ENCODE results near the gene GARIN3.

Gene GARIN3

DNA sequence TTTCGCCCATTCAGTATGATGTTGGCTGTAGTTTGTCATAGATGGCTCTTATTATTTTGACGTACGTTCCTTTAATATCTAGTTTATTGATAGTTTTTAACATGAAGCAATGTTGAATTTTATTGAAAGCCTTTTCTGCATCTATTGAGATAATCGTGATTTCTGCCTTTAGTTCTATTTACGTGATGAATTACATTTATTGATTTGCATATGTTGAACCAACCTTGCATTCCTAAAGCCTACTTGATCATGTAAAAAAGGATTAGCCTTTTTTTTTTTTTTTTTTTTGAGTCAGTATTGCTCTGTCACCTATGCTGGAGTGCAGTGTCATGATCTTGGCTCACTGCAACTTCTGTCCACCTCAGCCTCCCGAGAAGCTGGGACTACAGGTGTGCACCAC is 39.6 kb upstream of the GARIN3 start:
- no peak overlapping the region for H3K4me3 ChIP-seq (ENCODE audit: low read length)
- TF ChIP-seq, protein P1, sequence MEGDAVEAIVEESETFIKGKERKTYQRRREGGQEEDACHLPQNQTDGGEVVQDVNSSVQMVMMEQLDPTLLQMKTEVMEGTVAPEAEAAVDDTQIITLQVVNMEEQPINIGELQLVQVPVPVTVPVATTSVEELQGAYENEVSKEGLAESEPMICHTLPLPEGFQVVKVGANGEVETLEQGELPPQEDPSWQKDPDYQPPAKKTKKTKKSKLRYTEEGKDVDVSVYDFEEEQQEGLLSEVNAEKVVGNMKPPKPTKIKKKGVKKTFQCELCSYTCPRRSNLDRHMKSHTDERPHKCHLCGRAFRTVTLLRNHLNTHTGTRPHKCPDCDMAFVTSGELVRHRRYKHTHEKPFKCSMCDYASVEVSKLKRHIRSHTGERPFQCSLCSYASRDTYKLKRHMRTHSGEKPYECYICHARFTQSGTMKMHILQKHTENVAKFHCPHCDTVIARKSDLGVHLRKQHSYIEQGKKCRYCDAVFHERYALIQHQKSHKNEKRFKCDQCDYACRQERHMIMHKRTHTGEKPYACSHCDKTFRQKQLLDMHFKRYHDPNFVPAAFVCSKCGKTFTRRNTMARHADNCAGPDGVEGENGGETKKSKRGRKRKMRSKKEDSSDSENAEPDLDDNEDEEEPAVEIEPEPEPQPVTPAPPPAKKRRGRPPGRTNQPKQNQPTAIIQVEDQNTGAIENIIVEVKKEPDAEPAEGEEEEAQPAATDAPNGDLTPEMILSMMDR (IDR thresholded peaks at IDR 0.05; ENCODE audit: insufficient read depth, low read depth, low read length, missing control alignments), result no peak
- DNase-seq (ENCODE audit: low read depth), result no peak

DNA sequence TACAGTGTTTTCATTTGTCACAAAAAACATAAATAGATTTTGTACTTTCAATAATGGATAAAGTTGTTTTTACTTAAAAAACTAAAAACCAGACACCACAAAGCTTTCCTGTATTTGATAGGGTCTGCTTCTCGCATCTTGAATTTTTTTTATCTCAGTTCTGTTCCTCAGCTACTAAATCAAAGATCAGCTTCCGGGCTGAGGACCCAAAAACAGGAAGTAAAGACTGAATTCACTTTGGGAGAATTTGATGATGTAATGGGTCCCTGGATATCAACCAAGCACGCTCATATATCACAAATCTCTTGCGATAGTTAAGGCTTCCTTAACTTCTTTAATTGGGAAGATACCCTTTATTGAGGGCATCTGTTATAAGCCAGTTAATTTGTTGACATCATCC is 38.7 kb upstream of the GARIN3 start:
- TF ChIP-seq, protein P1 (IDR thresholded peaks at IDR 0.05; ENCODE audit: insufficient read depth, low read depth, low read length, missing control alignments), result no peak
- H3K4me3 ChIP-seq (ENCODE audit: low read length), result no peak overlapping the region
- no peak for DNase-seq (ENCODE audit: low read depth)

DNA sequence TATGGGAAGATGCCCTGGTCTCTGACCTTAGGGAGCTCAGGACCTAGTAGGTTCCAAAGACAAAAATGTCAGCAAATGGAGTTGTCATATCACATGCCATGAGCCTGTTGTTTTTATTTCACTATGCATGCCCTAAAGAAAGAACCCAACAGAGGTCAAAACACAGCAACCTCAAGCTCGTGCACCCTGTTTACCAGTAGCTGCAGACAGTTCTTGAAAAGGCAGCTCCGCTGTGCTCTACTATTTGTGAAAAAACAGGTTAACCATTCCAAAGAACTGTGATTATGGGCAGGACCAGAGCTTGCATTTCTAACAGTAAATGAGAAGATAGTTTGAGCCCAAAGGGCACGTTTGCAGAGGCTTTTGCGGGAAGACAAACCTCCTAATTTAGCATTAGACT is 37.4 kb upstream of the GARIN3 start:
- no peak for DNase-seq (ENCODE audit: low read depth)
- TF ChIP-seq, protein P1 (IDR thresholded peaks at IDR 0.05; ENCODE audit: insufficient read depth, low read depth, low read length, missing control alignments), result no peak
- no peak overlapping the region for H3K4me3 ChIP-seq (ENCODE audit: low read length)

DNA sequence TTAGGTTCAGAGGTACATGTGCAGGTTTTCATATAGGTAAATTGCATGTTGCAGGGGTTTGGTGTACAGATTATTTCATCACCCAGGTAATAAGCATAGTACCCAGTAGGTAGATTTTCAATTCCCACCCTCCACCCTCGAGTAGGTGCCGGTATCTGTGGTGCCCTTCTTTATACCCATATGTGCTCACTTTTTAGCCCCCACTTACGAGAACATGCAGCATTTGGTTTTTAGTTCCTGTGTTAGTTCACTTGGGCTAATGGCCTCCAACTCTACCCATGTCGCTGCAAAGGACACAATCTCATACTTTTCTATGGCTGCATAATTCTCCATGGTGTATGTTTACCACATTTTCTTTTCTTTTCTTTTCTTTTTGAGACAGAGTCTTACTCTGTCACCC is 35.8 kb upstream of the GARIN3 start:
- no peak overlapping the region for H3K4me3 ChIP-seq (ENCODE audit: low read length)
- TF ChIP-seq, protein P1 (IDR thresholded peaks at IDR 0.05; ENCODE audit: insufficient read depth, low read depth, low read length, missing control alignments), result no peak
- no peak for DNase-seq (ENCODE audit: low read depth)

DNA sequence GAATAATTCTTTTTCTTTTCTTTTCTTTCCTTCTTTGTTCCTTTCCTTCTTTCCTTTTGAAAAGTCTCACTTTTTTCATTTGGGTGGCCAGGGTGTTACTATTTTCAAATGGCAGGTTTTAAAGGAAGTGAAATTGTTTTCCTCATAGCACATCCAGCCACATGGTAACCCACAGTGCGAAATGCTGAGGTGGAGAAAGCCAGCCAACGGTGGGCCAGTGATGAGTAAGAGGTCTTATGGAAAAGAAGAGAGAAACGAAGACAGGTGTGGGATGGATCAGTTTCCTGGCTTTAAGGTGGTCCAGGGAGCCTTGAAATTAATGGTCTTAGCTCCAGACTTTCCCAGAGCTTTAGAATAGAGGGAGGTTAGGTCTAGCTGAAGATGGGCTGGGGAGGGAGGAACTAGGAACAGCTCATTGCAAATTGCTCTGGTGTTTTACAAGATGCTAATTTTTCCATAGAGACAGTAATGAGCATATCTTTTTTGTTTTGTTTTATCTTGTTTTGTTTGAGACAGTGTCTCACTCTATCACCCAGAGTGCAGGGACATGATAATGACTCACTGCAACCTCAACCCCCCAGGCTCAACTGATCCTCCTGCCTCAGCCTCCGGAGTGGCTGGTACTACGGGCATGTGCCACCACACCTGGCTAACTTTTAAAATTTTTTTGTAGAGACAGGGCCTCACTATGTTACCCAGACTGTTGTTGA is 32.4 kb upstream of the GARIN3 start:
- DNase-seq (ENCODE audit: low read depth), result no peak
- TF ChIP-seq, protein P1 (IDR thresholded peaks at IDR 0.05; ENCODE audit: insufficient read depth, low read depth, low read length, missing control alignments), result no peak
- H3K4me3 ChIP-seq (ENCODE audit: low read length), result no peak overlapping the region

DNA sequence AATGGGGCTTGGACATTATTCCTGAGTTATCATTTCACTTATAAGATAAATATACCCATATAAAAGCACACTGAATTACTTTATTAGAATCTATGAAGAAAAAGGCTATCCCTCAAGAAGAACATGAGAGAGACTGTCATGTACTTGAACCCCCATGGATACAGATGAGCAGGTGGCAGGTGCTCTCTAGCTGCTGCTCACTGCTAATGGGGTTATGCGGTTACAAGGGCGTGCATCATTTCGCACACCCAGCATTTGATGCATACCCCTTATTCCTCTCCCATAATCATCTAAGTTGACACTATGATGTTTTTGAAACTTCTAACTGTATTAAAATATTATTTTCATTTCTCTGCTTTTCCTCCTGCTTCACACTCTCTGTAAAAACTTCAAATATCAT is 31.0 kb upstream of the GARIN3 start:
- H3K4me3 ChIP-seq (ENCODE audit: low read length), result no peak overlapping the region
- DNase-seq (ENCODE audit: low read depth), result no peak
- TF ChIP-seq, protein P1 (IDR thresholded peaks at IDR 0.05; ENCODE audit: insufficient read depth, low read depth, low read length, missing control alignments), result no peak

DNA sequence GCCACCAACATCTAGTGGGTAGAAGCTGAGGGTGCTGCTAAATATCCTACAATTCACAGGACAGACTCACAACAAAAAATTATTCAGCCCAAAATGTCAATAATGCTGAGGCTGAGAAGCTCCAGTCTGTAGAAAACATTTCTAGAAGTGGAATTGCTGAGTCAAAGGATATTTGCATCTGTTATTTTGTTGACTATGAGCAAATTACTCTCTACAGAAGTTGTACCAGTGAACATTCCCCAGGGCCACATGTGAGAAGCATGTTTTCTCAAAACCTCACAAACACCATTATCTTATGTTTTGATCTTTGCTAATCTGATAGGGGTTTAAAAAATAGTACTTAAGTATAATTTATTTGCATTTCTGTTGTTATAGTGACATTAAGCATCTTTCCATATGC is 30.0 kb upstream of the GARIN3 start:
- no peak overlapping the region for H3K4me3 ChIP-seq (ENCODE audit: low read length)
- DNase-seq (ENCODE audit: low read depth), result no peak
- TF ChIP-seq, protein P1 (IDR thresholded peaks at IDR 0.05; ENCODE audit: insufficient read depth, low read depth, low read length, missing control alignments), result no peak

All from epithelial cell of esophagus (primary cell).